GM19455 (cell line): ENCODE measurements around the gene NRBF2.
"Not testable (repeated sequence)": the region's sequence is repeated elsewhere in the genome, so short reads cannot be mapped to it uniquely, and the experiment has no call there.

ENCODE experiments used
- ATAC-seq: cut with Tn5 transposase; IDR thresholded peaks from one replicate; pipeline ENCODE4 v1.9.1; 2021; ENCODE audit not compliant: unreplicated experiment

Gene NRBF2

DNA sequence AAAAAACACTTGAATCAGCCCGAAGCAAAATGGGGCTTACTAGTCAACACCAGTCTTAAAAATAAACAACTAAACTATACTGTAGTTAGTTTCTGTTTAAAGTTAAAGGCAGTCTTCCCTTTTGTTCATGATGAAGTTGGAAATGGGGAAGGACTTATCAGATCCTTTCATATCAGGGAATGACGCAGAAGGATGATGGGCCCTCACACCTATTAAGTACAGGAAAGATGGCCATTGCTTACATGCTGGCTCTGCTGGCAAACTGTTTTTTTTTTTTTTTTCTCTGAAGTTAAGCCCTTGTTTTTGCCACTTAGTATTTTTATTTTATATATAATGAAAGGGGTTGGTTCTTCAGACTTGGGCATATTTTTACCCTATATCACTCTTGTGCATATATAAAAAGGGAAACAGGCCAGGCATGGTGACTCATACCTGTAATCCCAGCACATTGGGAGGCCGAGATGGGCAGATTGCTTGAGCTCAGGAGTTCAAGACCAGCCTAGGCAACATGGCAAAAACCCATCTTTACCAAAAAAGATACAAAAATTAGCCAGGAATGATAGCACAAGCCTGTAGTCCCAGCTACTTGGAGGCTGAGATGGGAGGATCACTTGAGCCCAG is 16.6 kb upstream of the NRBF2 start:
- no peak for ATAC-seq

DNA sequence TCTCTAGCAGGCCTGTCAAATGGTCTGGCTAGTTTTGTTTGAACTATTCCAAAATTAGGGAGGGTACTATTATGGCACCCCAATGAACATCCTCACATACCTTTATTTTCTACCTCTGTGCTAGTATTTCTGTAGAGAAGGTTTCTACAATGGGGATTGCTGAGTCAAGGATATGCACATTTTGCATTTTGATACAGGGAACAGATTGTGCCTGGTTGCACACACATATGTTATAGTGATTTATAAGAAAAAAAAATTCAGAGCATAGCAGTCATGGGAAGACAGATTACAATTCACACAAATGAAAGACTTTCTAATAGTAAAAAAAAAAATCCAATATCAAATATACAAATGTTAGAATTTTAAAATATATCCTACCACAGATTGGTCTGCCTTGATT is 14.1 kb upstream of the NRBF2 start:
- no peak for ATAC-seq

DNA sequence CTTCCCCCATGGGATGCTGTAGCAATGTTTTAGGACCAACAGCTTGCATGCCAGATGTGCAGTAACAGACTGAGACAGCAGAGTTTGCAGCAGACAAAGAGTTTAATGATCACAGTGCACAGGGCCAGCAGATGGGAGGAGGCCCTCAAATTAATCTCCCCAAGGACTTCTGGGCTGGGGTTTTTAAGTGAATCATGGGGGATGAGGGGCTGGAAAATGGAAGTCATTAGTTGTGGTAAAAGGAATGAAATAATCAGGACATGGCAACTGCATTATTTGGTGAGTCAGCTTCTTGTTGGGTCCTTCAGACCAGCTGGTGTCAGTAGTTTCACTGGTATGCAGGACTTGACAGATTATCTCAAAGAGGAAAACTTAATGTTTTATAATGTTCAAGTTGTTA is 12.6 kb upstream of the NRBF2 start:
- ATAC-seq: no peak

DNA sequence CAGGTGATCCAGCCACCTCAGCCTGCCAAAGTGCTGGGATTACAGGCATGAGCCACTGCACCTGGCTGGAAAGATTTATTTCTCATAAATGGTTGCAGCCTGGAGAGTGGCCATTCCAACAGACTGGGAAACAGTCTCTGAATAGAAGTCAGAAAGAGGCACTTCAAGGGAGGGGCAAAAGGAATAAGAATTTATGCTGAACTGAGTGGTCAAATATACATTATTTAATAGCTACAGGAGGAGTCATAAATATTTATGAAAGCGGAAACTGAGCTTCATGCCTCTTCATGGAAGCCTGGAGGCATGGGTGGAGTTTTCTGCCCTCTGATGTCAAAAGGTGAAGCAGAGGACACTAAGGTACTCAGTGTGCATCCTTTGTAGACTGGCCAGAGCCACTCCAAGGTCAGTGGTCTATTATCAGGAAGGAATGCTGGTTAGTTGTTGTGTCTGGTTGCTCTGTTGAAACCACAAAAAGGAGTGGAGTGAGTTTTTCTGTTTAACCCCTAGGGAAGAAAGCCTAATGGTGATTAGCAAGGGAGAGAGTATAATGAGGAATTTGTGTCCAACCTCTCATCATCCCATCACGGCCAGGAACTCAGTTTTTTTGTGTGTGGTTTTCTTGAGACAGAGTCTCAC is 9.3 kb upstream of the NRBF2 start:
- ATAC-seq: no peak

DNA sequence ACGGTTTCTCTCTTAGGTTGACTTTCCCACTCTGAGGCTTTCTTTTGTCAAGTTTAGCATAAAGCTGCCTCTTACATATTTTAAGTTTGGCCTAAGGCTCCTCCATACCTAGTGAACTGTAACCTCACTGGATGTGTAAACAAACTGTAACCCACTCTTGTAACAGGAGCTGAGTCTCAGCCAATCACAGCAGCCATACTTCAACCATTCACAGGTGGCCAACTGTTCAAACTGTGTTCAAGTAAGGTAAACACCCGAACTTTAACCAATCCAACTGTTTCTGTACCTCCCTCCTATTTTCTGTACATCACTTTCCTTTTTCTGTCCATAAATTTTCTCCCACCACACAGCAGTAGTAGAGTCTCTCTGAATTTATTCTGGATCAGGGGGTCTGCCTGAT is 7.7 kb upstream of the NRBF2 start:
- no peak for ATAC-seq

DNA sequence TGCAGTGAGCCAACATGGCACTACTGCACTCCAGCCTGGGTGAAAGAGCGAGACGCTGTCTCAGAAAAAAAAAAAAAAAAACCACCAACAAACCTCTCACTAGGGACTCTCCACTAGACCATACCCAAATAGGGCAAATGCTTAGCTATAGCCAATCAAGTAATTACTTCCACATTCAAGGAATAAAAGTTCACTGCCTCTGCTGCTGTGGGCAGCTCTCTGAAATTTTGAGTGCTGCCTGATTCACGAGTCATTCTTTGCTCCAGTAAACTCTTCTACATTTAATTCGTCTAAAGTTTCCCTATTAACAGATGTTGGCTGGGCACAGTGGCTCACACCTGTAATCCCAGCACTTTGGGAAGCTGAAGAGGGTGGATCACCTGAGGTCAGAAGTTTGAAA is 4.7 kb upstream of the NRBF2 start:
- no peak for ATAC-seq

DNA sequence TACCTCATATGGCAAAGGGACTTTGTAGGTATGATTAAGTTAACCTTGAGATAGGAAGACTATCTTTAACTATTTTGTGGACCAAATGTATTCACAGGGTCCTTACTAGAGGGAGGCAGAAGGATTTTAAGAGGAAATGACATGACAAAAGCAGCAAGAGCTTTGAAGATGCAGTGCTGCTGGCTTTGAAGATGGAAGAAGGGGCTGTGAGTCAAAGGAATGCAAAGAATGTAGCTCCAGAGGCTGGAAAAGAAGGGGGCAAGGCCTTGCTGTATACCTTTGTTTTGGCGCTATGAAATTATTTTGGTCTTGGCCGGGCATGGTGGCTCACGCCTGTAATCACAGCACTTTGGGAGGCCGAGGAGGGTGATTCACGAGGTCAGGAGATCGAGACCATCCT is 3.2 kb upstream of the NRBF2 start:
- no peak for ATAC-seq

DNA sequence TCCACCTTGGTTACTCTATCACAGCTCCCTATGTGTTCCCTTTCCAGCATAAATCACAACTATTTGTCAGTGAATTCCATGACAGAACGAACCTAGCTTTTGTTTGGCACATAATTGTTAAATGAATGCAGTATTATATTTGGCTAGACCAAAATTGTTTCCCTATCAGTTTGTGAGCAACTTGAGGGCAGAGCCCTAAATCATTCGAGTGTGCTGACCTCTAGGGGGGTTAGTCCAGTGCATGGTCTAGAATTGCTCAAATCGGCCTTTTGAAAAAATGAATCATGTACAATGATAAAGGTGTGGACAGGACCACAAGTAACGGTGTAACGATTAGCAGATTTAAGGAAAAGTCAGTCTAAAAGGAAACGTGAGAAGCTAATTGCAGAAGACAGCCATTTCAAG is 475 bp upstream of the NRBF2 start:
- no peak for ATAC-seq

DNA sequence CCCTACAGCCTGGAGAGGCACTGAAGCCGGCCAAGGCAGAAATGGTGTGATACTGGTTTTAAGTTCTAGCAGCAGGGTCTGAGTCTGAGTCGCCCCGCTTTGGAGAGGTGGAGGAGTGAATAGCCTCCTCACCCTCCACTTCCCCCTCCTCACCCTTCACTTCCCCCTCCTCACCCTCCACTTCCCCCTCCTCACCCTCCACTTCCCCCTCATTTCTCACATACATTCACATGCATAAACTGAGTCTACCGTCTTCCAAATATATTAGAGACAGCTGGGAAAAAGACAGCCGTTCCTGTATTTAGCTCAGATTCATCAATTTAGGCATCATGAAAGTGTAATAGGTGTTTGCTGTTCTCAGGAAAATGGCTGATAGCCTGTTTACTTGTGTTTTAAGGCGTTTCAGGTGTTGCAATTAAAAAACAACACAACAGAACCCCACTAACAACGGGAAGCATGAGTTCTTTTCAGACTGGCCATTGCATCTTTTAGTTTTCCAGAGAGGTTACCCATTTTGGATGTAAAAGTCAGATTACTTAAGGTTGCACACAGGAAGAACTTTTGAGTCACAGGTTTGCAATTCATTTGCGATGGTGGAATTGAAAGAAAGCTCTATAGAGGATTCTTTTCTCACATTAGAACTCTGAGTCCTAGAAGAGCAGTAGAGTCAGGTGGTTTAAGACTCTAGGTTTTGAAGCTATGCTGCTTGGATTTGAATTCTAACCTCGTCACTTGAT is 861 bp downstream of the NRBF2 start:
- ATAC-seq: no peak

DNA sequence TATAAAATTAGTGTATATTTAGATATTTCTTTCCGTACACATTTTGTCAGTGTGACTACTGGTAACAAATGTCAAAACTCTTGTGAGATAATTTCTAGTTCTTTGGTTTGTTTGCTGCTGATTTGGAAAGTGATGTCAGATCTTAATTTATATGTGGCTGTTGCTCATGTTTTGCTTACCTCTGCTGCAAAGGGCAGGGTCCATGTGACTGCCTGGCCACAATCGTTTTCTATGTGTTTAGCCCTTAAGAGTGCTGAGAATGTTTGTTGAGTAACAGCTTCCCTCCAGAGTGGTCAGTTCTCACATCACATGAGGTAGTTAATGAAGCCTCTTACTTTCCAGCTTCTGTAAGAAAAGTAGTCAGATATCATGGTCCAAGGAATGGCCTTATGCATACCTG is 4.2 kb downstream of the NRBF2 start:
- no peak for ATAC-seq

DNA sequence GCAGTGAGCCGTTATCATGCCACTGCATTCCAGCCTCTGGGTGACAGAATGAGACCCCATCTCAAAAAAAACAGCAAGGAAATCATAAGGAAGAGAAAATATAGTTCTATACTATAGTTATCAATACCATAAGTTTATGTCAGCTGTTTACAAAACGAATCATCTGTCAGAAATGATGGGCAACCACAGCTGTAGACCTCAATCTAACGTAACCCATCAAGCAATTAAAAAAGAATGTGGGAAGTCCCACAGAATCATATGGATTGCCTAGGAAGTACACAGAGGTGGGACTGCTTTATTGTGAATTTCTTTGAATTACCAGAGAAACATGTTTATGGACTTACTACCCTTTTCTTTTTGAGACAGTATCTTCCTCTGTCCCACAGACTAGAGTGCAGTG is 6.9 kb downstream of the NRBF2 start:
- ATAC-seq: no peak

DNA sequence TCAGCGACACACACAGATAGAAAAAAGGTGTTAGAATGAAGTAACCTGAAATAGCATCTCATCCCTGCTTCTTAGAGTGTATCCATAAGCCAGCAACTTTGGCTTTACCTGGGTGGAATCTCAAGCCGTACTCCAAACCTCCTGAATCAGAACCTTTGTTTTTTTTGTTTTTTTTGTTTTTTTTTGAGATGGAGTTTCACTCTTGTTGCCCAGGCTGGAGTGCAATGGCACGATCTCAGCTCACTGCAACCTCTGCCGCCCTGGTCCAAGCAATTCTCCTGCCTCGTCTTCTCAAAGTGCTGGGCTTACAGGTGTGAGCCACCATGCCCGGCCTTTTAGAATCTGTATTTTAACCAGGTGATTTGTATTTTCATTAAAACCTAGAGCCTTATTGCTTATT is 9.0 kb downstream of the NRBF2 start:
- ATAC-seq: no peak

DNA sequence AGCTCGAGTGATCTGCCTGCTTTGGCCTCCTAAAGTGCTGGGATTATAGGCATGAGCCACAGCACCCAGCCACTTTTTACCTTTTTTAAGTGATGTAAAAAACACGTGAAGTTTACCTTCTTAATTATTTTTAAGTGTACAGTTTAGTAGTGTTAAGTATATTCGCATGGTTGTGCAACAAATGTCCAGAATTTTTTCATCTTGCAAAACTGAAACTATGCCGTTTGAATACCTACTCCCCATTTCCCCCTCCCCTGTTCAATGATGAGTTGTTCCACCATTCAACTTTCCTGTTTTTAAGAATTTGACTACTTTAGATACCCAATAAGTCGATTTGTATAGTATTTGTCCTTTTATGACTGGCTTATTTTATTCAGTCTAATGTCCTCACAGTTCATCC is 10.9 kb downstream of the NRBF2 start:
- ATAC-seq: no peak

DNA sequence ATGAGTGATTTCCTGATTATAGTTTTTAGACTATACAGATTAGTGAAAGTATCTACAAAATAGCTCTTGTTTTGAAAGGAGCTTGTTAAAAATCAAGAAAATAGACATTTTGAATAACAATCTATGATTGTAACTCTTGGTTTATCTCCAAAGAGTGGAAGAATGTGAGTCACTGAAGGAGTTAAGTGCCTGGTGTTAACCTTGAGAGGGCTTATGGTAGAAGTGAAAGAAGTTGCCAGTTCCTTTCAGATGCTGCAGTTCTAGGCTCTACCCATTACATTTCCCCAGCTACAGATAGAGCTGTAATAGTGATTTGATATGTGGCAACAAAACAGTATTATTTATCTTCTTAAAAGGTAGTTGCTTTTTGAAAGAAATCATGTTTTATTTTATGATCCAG is 12.7 kb downstream of the NRBF2 start:
- ATAC-seq: no peak

DNA sequence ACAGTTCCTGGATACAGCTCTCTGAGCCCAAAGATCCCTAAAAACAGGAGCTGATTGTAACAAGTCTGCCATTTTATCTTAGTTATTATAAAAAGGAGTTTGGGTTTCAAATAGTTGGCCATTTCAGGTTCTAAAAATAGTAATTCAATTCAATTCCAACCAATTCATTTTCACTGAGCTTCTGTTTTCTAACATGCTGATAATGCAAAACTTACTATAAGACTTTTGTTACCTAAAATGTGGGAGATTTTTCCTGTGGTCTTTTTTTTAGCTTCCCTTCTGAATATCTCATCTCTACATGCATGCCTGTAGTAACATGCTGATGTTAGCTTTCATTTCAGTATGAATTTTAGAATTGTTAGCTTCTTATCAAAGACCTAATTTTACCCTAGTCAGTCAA is 13.4 kb downstream of the NRBF2 start:
- ATAC-seq: no peak

DNA sequence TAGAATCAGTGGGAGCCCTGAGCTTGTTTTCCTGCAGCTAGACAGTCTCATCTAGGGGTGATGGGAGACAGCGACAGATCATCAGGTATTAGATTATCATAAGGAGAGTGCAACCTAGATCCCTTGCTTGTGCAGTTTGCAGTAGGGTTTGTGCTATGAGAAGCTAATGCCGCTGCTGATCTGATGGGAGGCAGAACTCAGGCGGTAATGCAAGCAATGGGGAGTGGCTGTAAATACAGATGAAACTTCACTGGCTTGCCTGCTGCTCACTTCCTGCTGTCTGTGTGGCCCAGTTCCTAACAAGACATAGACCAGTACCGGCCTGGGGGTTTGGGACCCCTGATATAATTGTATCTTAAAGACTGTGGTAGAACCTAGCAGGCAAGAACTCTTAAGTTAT is 17.6 kb downstream of the NRBF2 start:
- no peak for ATAC-seq

DNA sequence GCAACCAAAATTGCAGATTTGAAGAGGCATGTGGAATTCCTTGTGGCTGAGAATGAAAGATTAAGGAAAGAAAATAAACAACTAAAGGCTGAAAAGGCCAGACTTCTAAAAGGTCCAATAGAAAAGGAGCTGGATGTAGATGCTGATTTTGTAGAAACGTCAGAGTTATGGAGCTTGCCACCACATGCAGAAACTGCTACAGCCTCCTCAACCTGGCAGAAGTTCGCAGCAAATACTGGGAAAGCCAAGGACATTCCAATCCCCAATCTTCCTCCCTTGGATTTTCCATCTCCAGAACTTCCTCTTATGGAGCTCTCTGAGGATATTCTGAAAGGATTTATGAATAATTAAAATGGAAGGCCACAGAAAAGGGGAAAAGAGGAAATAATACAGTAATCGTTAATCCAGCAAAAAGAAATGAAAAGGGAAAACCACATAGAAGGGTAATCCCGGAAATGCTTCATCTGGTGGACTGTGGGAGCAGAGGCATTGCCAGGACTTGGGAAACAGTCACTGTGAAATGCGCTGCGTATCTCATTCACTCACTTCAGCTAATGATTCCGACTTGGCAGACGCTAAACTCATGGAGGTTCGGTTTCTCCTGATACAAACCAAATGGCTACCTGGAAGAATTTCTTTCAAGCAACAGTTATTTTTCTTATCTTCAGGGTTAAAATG is 20.9 kb downstream of the NRBF2 start:
- not testable (repeated sequence) for ATAC-seq

DNA sequence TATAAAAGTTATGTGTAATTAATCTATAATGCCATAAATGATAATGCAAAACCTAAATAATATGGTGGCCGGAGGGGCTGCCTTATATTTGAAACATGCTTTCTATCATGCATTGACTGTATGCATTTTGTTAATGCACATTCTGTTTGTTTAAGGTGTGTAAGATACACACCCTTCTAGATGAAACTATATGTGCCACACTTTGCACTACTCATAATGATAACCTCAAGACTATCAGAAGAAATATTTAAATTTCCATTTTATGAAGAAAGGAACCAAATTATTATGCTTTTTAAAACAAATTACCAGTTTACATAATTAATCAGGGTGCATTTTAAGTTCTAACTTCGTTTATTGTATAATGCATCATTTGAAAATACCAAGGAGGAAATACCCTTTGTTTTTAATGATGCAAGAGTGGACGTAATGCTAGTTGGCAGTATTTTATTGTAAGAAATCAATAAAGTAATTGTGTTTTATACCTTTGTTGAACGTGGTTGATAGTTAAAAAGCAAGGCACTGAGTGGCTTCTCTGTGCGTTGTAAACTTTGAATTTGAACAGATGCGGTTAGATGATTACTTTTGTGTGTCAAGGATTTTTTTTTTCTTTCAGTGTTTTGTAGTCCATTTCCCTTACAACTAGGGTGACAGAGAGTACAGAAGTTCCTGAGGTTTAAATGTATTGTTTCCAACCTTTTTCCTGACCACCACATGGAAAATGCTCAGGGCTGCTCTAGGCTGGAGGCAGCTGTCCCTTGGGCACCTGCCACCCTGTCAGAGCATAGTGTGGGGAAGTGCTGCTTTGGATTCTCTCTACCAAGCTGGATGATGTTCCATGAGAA is 21.6 kb downstream of the NRBF2 start:
- ATAC-seq: no peak

DNA sequence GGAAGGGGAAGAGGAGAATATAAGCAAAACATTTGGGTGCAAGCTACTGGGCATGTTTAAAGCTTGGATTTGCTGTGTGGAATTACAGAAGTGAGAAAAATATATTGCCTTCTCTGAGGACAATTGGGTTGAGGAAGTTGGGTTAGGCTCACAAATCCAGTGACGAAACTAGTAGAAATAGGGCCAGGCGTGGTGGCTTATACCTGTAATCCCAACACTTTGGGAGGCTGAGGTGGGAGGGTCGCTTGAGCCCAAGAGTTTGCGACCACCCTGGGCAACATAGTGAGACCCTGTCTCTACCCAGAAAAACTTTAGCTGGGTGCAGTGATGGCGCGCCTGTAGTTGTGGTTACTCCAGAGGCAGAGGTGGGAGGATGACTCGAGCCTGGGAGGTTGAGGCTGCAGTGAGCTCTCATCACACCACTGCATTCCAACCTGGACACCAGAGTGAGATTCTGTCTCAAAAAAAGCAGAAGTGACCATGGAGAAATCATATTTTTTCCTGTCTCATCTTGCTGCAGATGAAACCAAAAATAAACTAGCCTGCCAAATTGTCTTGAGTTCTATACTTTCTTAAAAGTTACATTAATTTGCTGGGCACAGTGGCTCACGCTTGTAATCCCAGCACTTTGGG is 22.4 kb downstream of the NRBF2 start:
- no peak for ATAC-seq

DNA sequence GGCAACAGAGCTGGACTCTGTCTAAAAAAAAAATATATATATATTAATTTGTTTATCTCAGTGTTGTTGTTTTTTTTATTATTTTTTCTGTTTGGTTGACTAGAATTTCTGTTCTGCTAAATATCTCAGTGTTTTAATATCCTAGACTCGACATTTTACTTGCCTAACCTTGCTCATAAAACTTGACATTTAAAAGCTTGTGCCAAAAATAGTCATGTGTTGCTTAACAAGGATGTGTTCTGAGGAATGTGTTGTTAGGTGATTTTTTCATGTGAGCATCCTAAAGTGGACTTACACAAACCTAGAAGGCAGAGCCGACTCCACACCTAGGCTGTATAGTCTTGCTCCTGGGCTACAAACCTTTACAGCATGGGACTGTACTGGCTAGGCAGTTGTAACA is 23.1 kb downstream of the NRBF2 start:
- no peak for ATAC-seq
